GM12864 (cell line): ENCODE measurements around the gene MED29.

Experiments
- DNase-seq: peaks from one replicate; pipeline ENCODE4 v3.0.0-alpha.2; 2011; ENCODE audit warnings: low read depth
- H3K4me3 ChIP-seq: 2 replicates; pipeline ENCODE4 v1.5.1; 2011; ENCODE audit warnings: mild to moderate bottlenecking, low read depth, low read length, control low read depth
- TF ChIP-seq, protein P1 (sequence below): IDR thresholded peaks from 2 replicates; pipeline ENCODE4 v1.5.1; 2011; ENCODE audit warnings: low read depth, mild to moderate bottlenecking, moderate library complexity, low read length, control low read depth, inconsistent platforms; ENCODE audit errors: missing control alignments

Gene MED29, protein sequence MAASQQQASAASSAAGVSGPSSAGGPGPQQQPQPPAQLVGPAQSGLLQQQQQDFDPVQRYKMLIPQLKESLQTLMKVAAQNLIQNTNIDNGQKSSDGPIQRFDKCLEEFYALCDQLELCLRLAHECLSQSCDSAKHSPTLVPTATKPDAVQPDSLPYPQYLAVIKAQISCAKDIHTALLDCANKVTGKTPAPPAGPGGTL

DNA sequence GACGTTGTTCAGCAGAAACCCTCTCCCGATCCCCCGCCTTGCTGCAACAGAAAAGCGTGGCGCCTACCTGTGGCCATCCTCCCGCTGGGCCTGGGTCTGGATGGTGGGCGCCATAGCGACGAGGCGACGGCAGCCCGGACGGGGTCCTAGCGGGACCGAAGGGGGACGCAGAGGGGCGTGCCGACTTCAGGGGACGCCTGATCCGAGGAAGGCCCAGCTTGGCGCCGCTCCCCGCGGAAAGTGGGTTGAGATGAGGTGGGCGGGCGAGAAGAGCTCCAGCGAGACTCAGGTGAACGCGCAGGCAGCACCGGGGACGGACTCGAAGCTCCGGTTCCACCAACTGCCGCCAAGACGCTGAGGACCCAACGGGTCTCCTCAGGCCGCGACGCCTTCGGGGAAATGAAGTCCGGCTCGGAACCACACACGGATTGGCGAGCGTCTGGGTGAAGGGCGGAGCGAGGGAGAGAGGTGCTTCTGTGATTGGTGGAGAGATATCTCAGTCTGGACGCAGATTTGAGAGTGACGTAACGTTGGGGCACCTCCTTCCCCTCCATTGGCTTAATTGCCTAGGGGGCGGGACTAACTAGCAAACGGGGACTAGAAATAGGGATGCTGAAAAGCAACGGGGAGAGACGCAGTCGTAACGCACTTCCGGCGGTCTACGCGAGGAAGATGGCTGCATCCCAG is at the start of gene MED29, which contains the start of gene PAF1:
TSS of gene MED29 (plus strand) at position 628 of the 687 bp plus-strand sequence. CDS start at position 673, 45 bp downstream.
TSS of gene PAF1 (minus strand) at position 356 of the 687 bp plus-strand sequence. CDS start at position 114, 242 bp downstream.
- TF ChIP-seq, protein P1, sequence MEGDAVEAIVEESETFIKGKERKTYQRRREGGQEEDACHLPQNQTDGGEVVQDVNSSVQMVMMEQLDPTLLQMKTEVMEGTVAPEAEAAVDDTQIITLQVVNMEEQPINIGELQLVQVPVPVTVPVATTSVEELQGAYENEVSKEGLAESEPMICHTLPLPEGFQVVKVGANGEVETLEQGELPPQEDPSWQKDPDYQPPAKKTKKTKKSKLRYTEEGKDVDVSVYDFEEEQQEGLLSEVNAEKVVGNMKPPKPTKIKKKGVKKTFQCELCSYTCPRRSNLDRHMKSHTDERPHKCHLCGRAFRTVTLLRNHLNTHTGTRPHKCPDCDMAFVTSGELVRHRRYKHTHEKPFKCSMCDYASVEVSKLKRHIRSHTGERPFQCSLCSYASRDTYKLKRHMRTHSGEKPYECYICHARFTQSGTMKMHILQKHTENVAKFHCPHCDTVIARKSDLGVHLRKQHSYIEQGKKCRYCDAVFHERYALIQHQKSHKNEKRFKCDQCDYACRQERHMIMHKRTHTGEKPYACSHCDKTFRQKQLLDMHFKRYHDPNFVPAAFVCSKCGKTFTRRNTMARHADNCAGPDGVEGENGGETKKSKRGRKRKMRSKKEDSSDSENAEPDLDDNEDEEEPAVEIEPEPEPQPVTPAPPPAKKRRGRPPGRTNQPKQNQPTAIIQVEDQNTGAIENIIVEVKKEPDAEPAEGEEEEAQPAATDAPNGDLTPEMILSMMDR, result no peak
- H3K4me3 ChIP-seq, result peak within 1 kb of the TSS; percentile 96
- peak; percentile 99 for DNase-seq

DNA sequence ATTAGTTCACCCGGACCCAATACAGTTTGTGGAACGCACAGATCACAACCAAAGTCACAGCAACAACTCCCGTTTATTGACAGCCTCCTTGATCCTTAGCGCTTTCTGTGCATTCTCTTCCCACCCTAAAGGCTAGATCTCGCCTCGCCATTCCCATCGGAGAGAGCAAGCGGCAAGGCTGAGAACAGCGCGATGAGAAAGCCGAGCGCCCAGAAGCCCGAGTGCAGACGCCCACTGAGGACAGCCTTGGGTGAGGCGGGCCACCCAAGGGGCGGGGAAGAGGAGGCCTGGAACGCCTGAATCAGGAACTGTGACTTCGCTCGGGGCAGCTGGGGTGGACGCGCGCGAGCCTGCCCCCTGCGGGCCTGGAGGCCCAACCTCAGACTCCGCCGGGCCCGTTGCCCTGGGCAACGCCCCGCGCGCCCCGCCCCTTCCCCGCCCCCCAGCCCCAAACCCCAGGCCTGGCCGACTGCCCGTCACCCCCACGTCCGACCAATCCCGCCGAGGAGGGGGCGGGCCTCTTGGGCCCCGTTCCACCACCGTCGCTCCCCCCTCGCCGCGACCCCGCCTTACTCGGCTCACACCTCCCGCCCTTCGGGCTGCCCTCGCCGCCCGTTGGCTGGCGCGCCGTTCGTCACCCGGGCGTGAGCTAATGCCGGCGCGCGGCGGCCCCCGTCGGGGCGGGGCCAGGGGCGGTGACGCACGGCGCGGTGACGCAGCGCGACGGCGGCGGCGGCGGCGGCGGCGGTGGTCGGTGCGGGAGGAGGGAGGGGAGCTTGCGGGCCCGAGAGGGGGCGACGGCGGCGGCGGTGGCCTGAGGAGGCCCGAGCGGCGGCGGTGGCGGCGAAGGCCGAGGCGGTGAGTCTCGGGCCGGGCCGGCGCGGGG is 49.2 kb upstream of the MED29 start, which contains the start of gene SAMD4B:
TSS of gene SAMD4B (plus strand) at position 703 of the 886 bp plus-strand sequence. CDS start 14,473 bp downstream, outside the sequence.
- TF ChIP-seq, protein P1, result peak; percentile 71
- peak; percentile 93 for DNase-seq
- peak within 1 kb of the TSS; percentile 87 for H3K4me3 ChIP-seq

DNA sequence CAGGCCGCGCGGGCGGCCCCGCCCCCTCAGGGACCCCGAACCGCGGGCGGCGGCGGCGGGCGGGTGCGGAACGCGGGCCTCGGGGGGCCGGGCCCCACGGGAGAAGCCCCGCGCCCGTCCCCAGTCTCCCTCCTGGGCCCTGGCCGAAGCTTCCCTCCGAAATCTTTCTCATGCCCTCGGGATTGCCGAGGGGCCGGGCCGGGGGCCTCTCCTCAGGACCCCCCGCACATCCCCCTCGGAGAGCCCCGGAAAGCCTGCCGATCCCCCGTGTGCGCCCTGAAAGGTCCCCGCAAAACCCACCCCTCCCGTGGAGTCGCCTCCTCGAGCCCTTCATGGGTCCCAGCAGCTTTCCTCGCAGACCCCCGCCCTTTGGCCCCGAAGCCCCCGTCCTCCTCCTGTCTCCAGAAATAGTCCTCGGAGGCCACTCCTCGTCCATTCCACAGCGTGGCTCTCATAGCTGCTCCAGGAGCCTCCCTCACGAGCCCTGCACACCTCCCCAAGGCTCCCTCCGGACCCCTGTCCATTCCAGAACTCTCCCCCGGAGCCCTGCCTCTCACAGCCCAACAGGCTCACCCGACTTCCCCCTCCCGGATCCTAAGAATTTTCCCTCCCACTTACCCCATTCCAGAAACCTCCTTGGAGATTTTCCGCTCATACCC is 48.4 kb upstream of the MED29 start:
- H3K4me3 ChIP-seq, result peak overlapping the region; percentile 84
- TF ChIP-seq, protein P1, result no peak
- DNase-seq, result no peak

DNA sequence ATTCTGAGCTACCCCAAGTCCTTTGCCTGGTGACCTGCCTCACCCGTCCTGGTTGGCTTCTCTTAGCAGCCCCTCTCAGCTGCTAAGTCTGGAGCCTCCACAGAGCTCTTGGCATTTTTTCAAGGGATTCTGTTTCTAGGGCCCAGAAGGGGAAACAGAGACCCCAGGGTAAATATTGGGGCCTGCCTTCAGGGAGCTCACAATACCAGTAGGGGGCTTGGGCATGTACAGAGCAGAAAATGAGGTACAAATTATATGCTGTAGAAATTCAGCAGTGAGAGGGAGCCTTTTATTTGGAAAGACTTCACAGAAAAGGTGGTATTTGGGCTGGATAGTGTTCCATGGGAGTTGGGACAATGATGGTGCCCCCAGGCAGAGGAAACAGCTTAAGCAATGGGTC is 45.2 kb upstream of the MED29 start:
- no peak for DNase-seq
- TF ChIP-seq, protein P1, result peak; percentile 2
- no peak overlapping the region for H3K4me3 ChIP-seq

DNA sequence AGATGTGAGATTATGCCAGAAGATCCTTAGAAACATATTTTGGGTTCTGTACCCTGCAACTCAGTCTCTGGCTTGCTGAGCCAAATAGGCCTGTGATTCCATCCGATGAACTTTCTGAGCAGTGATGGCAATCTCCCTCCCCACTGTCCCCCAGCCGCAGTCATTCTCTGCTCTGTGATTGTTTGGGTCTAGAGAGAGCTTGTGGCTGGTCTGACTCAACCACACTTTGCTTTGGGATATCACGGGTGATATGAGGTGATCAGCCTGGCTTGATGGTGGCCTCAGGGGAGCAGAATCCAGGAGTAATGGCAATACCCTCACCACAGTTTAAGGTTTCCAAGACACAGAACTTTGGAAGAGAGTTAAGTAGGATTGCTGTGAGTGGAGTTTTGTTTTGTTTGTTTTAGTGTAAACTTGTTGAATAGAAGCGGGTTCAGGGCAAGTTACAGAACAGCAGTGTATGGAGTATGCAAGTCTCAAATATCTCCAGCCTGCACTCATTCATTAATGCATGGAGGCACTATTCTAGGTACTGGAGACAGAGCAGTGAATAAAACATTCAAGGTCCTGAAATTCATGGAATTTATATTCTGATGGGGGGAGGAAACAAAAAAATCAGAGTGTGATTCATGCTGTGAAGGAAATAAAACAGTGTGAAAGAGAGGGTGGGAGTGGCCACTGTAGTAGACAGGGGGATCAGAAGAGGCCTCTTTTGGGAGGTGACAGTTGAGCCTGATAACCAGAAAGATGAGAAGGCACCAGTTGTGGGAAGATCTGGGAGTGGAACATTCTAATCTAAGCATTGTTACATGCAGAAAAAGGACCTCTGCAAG is 43.6 kb upstream of the MED29 start:
- H3K4me3 ChIP-seq, result no peak overlapping the region
- TF ChIP-seq, protein P1, result no peak
- no peak for DNase-seq
